ENCODE measurements around the gene STAT6. TPM values are rescaled to one million over a fixed set of nuclear protein-coding genes. Genes with fewer than 3 reads are reported as not detected.

The STAT6 gene
- polyA plus RNA-seq, 1 donor (not counting 4 experiments of a cell fraction or from before 2014, with no cell fraction given) = 113 TPM

DNA sequence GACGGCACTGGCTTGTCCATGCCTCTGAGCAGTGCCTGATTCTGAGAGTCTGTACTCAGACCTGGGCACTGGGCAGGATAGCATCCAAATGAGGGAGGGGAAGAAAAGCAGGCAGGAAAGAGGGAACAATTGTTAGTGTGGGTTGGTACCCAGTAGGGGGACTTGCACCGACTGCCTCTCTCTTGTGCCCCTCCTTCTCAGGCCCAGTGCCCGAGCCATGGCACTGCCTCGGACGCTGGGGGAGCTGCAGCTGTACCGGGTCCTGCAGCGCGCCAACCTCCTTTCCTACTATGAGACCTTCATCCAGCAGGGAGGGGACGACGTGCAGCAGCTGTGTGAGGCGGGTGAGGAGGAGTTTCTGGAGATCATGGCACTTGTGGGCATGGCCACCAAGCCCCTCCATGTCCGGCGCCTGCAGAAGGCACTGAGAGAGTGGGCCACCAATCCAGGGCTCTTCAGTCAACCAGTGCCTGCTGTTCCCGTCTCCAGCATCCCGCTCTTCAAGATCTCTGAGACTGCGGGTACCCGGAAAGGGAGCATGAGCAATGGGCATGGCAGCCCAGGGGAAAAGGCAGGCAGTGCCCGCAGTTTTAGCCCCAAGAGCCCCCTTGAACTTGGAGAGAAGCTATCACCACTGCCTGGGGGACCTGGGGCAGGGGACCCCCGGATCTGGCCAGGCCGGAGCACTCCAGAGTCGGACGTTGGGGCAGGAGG lies 20.1 kb downstream of the STAT6 start:
- peak overlapping the region; percentile 80 for H3K4me2 ChIP-seq (ENCODE audit: control insufficient read depth, extremely low read depth, insufficient read depth, low read depth, low read length)
- H2AFZ ChIP-seq (ENCODE audit: control insufficient read depth, low read length) = no peak overlapping the region
- FAIRE-seq (no peak), DNase-seq (ENCODE audit: low read depth, low spot score) (no peak)
- H4K20me1 ChIP-seq (ENCODE audit: control insufficient read depth, extremely low read depth, insufficient read depth, low read length) = peaks cover 4% of the 10 kb centered on the region
- dilution Hi-C loops (cut with MboI; ENCODE audit: extremely low pct_ligation_motif_present, low sequenced_read_pairs) = no loop called here
- H3K4me1 ChIP-seq (ENCODE audit: control insufficient read depth, extremely low read depth, insufficient read depth, low read length) = peaks cover 49% of the 10 kb centered on the region
- H3K9me1 ChIP-seq (ENCODE audit: control insufficient read depth, extremely low read depth, insufficient read depth, low read length) = no peaks in the 10 kb centered on the region
- peak overlapping the region; percentile 84 for H3K9ac ChIP-seq (ENCODE audit: control insufficient read depth, extremely low read depth, insufficient read depth, low read length)
- no peaks in the 10 kb centered on the region for H3K27me3 ChIP-seq (ENCODE audit: control insufficient read depth, extremely low read depth, insufficient read depth, low read length)
- no peak overlapping the region for H3K27ac ChIP-seq (ENCODE audit: control insufficient read depth, insufficient read depth, low read length)
- H3K79me2 ChIP-seq (ENCODE audit: control insufficient read depth, insufficient read depth, low read length) = peaks cover 18% of the 10 kb centered on the region
- TF ChIP-seq EZH2 (IDR thresholded peaks at IDR 0.05; ENCODE audit: low read length) = no peak
- TF ChIP-seq, protein P1, sequence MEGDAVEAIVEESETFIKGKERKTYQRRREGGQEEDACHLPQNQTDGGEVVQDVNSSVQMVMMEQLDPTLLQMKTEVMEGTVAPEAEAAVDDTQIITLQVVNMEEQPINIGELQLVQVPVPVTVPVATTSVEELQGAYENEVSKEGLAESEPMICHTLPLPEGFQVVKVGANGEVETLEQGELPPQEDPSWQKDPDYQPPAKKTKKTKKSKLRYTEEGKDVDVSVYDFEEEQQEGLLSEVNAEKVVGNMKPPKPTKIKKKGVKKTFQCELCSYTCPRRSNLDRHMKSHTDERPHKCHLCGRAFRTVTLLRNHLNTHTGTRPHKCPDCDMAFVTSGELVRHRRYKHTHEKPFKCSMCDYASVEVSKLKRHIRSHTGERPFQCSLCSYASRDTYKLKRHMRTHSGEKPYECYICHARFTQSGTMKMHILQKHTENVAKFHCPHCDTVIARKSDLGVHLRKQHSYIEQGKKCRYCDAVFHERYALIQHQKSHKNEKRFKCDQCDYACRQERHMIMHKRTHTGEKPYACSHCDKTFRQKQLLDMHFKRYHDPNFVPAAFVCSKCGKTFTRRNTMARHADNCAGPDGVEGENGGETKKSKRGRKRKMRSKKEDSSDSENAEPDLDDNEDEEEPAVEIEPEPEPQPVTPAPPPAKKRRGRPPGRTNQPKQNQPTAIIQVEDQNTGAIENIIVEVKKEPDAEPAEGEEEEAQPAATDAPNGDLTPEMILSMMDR (optimal IDR thresholded peaks at IDR 0.05 in 1 of 3, IDR thresholded peaks at IDR 0.05 in 1 of 3, conservative IDR thresholded peaks at IDR 0.05 in 1 of 3; ENCODE audit: extremely low read depth in 1 of 3, insufficient read depth in 2 of 3, low read length in 3 of 3) = no peak
- H3K4me3 ChIP-seq (ENCODE audit: control insufficient read depth in 2 of 3, extremely low read depth in 1 of 3, insufficient read depth in 2 of 3, low read depth in 1 of 3, low read length in 3 of 3) = peak overlapping the region; percentile 72 to 94 (median 75)
- no peaks in the 10 kb centered on the region for H3K9me3 ChIP-seq (ENCODE audit: control insufficient read depth, low read depth, low read length)
- H3K36me3 ChIP-seq (ENCODE audit: control insufficient read depth in 2 of 2, extremely low read depth in 1 of 2, insufficient read depth in 2 of 2, low read length in 2 of 2) = peaks cover 9 to 18% of the 10 kb centered on the region in 2 experiments

DNA sequence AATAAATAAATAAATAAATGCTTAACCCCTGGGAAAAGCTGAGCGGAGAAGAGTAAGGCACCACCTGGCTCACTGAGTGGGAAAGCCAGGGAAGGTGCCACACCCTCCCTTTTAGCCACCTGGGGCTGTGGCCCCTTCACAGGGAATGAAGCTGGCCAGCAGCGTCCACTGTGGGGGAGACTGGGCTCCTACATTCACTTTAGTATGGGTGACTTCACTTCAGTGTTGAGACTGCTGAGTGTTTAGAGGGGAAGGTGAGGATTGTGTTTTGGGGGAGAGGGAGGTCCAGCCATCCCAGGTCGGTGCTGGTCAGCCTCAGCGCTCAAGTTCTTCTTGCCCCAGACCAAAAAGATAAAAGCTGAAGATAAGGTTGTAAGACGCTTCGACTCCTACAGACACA lies 20.7 kb downstream of the STAT6 start:
- H3K4me3 ChIP-seq (ENCODE audit: control insufficient read depth in 2 of 3, extremely low read depth in 1 of 3, insufficient read depth in 2 of 3, low read depth in 1 of 3, low read length in 3 of 3) = peak overlapping the region; percentile 72 to 94 (median 75)
- no peaks in the 10 kb centered on the region for H3K27me3 ChIP-seq (ENCODE audit: control insufficient read depth, extremely low read depth, insufficient read depth, low read length)
- peaks cover 8 to 13% of the 10 kb centered on the region in 2 experiments for H3K36me3 ChIP-seq (ENCODE audit: control insufficient read depth in 2 of 2, extremely low read depth in 1 of 2, insufficient read depth in 2 of 2, low read length in 2 of 2)
- no peak overlapping the region for H2AFZ ChIP-seq (ENCODE audit: control insufficient read depth, low read length)
- peaks cover 4% of the 10 kb centered on the region for H4K20me1 ChIP-seq (ENCODE audit: control insufficient read depth, extremely low read depth, insufficient read depth, low read length)
- H3K27ac ChIP-seq (ENCODE audit: control insufficient read depth, insufficient read depth, low read length) = no peak overlapping the region
- dilution Hi-C loops (cut with MboI; ENCODE audit: extremely low pct_ligation_motif_present, low sequenced_read_pairs) = no loop called here
- TF ChIP-seq, protein P1 (optimal IDR thresholded peaks at IDR 0.05 in 1 of 3, IDR thresholded peaks at IDR 0.05 in 1 of 3, conservative IDR thresholded peaks at IDR 0.05 in 1 of 3; ENCODE audit: extremely low read depth in 1 of 3, insufficient read depth in 2 of 3, low read length in 3 of 3) = no peak
- no peak for TF ChIP-seq EZH2 (IDR thresholded peaks at IDR 0.05; ENCODE audit: low read length)
- FAIRE-seq (no peak), DNase-seq (ENCODE audit: low read depth, low spot score) (no peak)
- peak overlapping the region; percentile 84 for H3K9ac ChIP-seq (ENCODE audit: control insufficient read depth, extremely low read depth, insufficient read depth, low read length)
- no peaks in the 10 kb centered on the region for H3K9me1 ChIP-seq (ENCODE audit: control insufficient read depth, extremely low read depth, insufficient read depth, low read length)
- H3K4me1 ChIP-seq (ENCODE audit: control insufficient read depth, extremely low read depth, insufficient read depth, low read length) = peaks cover 49% of the 10 kb centered on the region
- H3K4me2 ChIP-seq (ENCODE audit: control insufficient read depth, extremely low read depth, insufficient read depth, low read depth, low read length) = peak overlapping the region; percentile 80
- peaks cover 18% of the 10 kb centered on the region for H3K79me2 ChIP-seq (ENCODE audit: control insufficient read depth, insufficient read depth, low read length)
- no peaks in the 10 kb centered on the region for H3K9me3 ChIP-seq (ENCODE audit: control insufficient read depth, low read depth, low read length)

Data from keratinocyte (primary cell).